PC-3 (cell line): ENCODE measurements around the gene GRK6.

Experiments used
- EZH2phosphoT487 ChIP-seq: fragments of 300-600 bp; sonication (generic); IDR thresholded peaks from 2 replicates; pipeline ENCODE4 v1.6.1; 2018; ENCODE audit warnings: mild to moderate bottlenecking, antibody characterized with exemption, low read length, borderline replicate concordance
- TF ChIP-seq, protein P1 (sequence below): fragments of 300-600 bp; sonication (generic); conservative IDR thresholded peaks from 2 replicates; pipeline ENCODE4 v1.5.1; 2017; ENCODE audit warnings: antibody characterized with exemption, low read depth, mild to moderate bottlenecking, low read length

DNA sequence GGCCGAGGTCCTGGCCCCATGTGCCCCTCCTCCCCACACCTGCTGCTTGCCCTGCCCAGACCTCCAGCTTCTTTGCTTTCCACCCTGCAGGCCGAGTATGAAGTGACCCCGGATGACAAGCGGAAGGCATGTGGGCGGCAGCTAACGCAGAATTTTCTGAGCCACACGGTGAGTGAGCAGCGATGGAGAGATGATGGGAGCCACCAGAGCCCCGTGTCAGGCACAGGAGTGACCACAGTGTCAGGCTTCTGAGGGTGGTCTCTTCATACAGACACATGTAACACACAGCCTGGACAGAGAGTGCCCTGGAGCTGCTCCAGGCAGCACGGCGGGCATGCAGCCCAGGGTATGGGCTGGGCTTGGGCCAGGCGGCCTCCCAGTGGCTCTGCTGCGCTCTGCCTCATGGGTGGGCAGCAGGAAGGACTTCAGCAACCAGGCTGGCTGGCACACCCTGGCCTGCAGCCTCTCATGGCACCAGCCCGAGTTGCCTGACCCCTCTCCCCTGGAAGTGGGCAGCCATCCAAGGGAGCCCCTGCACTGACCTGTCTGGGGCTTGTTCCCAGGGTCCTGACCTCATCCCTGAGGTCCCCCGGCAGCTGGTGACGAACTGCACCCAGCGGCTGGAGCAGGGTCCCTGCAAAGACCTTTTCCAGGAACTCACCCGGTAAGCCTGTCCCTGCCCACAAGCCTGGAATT lies 5.8 kb downstream of the GRK6 start:
- TF ChIP-seq, protein P1, sequence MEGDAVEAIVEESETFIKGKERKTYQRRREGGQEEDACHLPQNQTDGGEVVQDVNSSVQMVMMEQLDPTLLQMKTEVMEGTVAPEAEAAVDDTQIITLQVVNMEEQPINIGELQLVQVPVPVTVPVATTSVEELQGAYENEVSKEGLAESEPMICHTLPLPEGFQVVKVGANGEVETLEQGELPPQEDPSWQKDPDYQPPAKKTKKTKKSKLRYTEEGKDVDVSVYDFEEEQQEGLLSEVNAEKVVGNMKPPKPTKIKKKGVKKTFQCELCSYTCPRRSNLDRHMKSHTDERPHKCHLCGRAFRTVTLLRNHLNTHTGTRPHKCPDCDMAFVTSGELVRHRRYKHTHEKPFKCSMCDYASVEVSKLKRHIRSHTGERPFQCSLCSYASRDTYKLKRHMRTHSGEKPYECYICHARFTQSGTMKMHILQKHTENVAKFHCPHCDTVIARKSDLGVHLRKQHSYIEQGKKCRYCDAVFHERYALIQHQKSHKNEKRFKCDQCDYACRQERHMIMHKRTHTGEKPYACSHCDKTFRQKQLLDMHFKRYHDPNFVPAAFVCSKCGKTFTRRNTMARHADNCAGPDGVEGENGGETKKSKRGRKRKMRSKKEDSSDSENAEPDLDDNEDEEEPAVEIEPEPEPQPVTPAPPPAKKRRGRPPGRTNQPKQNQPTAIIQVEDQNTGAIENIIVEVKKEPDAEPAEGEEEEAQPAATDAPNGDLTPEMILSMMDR, result no peak
- no peak for TF ChIP-seq EZH2phosphoT487
